K562 (cell line): Measurements from ENCODE around the gene TMEM200A. TPM values are rescaled to one million over a fixed set of nuclear protein-coding genes. Genes with fewer than 3 reads are reported as not detected.

Experiments used
- ATAC-seq: fragments of 200-7000 bp; cut with Tn5 transposase; 3 replicates; pipeline ENCODE4 v1.9.1; 2020; ENCODE audit warnings: moderate library complexity
- BruUV-seq: library from RNA; stranded (reverse); fragments of 400-500 nt; replicated peaks from 2 replicates; lab custom pipeline; 2021; lab: Mats Ljungman, UMichigan
- CTCF ChIA-PET: fragments of 300-600 bp; formaldehyde crosslinking; extraction: SDS; loops from one replicate; lab custom pipeline; 2021; ENCODE audit warnings: low intra/inter-chr PET ratio; lab: Yijun Ruan, JAX
- POLR2A ChIA-PET: fragments of 300-600, 350-650 bp; sonication (Branson Sonifier 250); formaldehyde crosslinking; extraction: SDS; loops from one replicate; lab custom pipeline; 2021; ENCODE audit warnings: antibody characterized with exemption, inconsistent platforms; lab: Yijun Ruan, JAX
- DNase-seq, 4 experiments: peaks; one replicate each; pipeline versions ENCODE4 v3.0.0 to v3.0.0-alpha.2; 2011 to 2018; ENCODE audit warnings: low spot score in 3 of 4, mixed read lengths in 3 of 4; ENCODE audit errors: extremely low read depth in 1 of 4
- FAIRE-seq: peaks from 2 replicates; lab custom pipeline; 2011; peaks lifted over from hg19 to GRCh38; lab: Jason Lieb, UNC
- H2AFZ ChIP-seq: 2 replicates; pipeline ENCODE4 v1.6.0; 2011; ENCODE audit warnings: low read depth, low read length, control low read depth, inconsistent platforms
- H3K27ac ChIP-seq: fragments of 200-600 bp; 3 replicates; pipeline ENCODE4 v1.8.0; 2011; ENCODE audit warnings: low read depth, mild to moderate bottlenecking, control low read depth, inconsistent platforms, low read length, moderate library complexity, mixed read lengths; ENCODE audit errors: extremely low read depth
- H3K27me3 ChIP-seq, 2 experiments: fragments of 300-600 bp in 1 of 2; 2 replicates in 1 of 2; 3 replicates in 1 of 2; pipeline versions ENCODE4 v1.6.0 to v1.8.0; 2011; ENCODE audit warnings: inconsistent platforms in 2 of 2, low read length in 2 of 2, mild to moderate bottlenecking in 1 of 2, mixed read lengths in 1 of 2, moderate library complexity in 1 of 2; ENCODE audit not compliant: control insufficient read depth in 2 of 2, insufficient read depth in 2 of 2
- H3K36me3 ChIP-seq: fragments of 300-600 bp; 3 replicates; pipeline ENCODE4 v1.8.0; 2011; ENCODE audit warnings: mild to moderate bottlenecking, low read length, inconsistent platforms; ENCODE audit not compliant: control insufficient read depth, insufficient read depth
- H3K4me1 ChIP-seq, 2 experiments: fragments of 200-600 bp in 1 of 2; replicated peaks in 1 of 2; 2 replicates in 1 of 2; 3 replicates in 1 of 2; pipeline versions ENCODE4 v1.5.1 to v1.8.0; 2011; ENCODE audit warnings: inconsistent platforms in 2 of 2, low read length in 2 of 2, mild to moderate bottlenecking in 1 of 2, mixed read lengths in 1 of 2, moderate library complexity in 1 of 2; ENCODE audit not compliant: control insufficient read depth in 2 of 2, insufficient read depth in 2 of 2
- H3K4me2 ChIP-seq: 2 replicates; pipeline ENCODE4 v1.6.1; 2011; ENCODE audit warnings: low read length, control low read depth, inconsistent platforms, mixed read lengths; ENCODE audit not compliant: insufficient read depth
- H3K4me3 ChIP-seq: fragments of 200-600 bp; sonication (generic), shearing (Covaris generic); 2 replicates; pipeline ENCODE4 v1.5.1; 2016; ENCODE audit warnings: control low read depth, inconsistent platforms
- H3K79me2 ChIP-seq: fragments of 200-600 bp; 3 replicates; pipeline ENCODE4 v1.8.0; 2011; ENCODE audit warnings: low read length, inconsistent platforms; ENCODE audit not compliant: control insufficient read depth, insufficient read depth
- H3K9ac ChIP-seq, 2 experiments: 2 replicates each; pipeline versions ENCODE4 v1.6.0 to v1.6.1; 2011; ENCODE audit warnings: low read depth in 2 of 2, low read length in 2 of 2, control low read depth in 1 of 2, inconsistent platforms in 1 of 2, mild to moderate bottlenecking in 1 of 2, mixed read lengths in 1 of 2; ENCODE audit not compliant: insufficient read depth in 1 of 2
- H3K9me1 ChIP-seq: one replicate; pipeline ENCODE4 v1.6.0; 2011; ENCODE audit warnings: inconsistent platforms, mild to moderate bottlenecking, low read length, moderate library complexity; ENCODE audit not compliant: control insufficient read depth, insufficient read depth
- H3K9me3 ChIP-seq: replicated peaks from 2 replicates; pipeline ENCODE4 v1.5.1; 2011; ENCODE audit warnings: low read depth, low read length, inconsistent platforms; ENCODE audit not compliant: control insufficient read depth, insufficient read depth
- H4K20me1 ChIP-seq: replicated peaks from 2 replicates; pipeline ENCODE4 v1.6.1; 2011; ENCODE audit warnings: low read length, inconsistent platforms, mixed read lengths; ENCODE audit not compliant: control insufficient read depth, insufficient read depth
- CREBBP ChIP-seq: IDR thresholded peaks from one replicate; pipeline ENCODE4 v1.6.1; 2012; ENCODE audit warnings: low read depth, mild to moderate bottlenecking, control low read depth, inconsistent platforms, low read length
- GTF2E2 ChIP-seq: fragments of 200-800 bp; sonication (Bioruptor generic); IDR thresholded peaks from 2 replicates; pipeline ENCODE4 v1.6.1; 2016; ENCODE audit warnings: missing genetic modification characterization, missing compliant biosample characterization
- HDAC6 ChIP-seq: IDR thresholded peaks from 2 replicates; pipeline ENCODE4 v1.6.1; 2012; ENCODE audit warnings: low read depth, mild to moderate bottlenecking, control low read depth, inconsistent platforms, low read length, moderate library complexity
- KDM4B ChIP-seq, 2 experiments: fragments of 450-650 bp in 1 of 2; sonication (generic) in 1 of 2; IDR thresholded peaks; 2 replicates each; pipeline ENCODE4 v1.6.1; 2016 to 2017; ENCODE audit warnings: borderline replicate concordance in 2 of 2, antibody characterized with exemption in 1 of 2, low read depth in 1 of 2, mild to moderate bottlenecking in 1 of 2
- MBD2 ChIP-seq: sonication (generic); IDR thresholded peaks from 2 replicates; pipeline ENCODE4 v1.6.1; 2016; ENCODE audit warnings: low read depth, borderline replicate concordance
- MGA ChIP-seq: fragments of 450-650 bp; IDR thresholded peaks from 2 replicates; pipeline ENCODE4 v1.6.1; 2016; ENCODE audit warnings: mild to moderate bottlenecking, moderate library complexity
- MYC ChIP-seq, 2 experiments: fragments of 250-450 bp in 1 of 2; sonication (Bioruptor Pico) in 1 of 2; IDR thresholded peaks; 2 replicates each; pipeline versions ENCODE4 v1.5.1 to v1.6.1; 2012 to 2021; ENCODE audit warnings: low read depth in 2 of 2, borderline replicate concordance in 1 of 2, improper control_type of control experiment in 1 of 2, low read length in 1 of 2, mild to moderate bottlenecking in 1 of 2, moderate library complexity in 1 of 2
- PTBP1 ChIP-seq: fragments of 200-400 bp; formaldehyde crosslinking; IDR thresholded peaks from 2 replicates; pipeline ENCODE4 v1.6.1; 2017; ENCODE audit warnings: low read depth, low read length
- SMAD2 ChIP-seq: fragments of 150-350 bp; IDR thresholded peaks from 2 replicates; pipeline ENCODE4 v1.6.1; 2014; ENCODE audit warnings: low read depth, mild to moderate bottlenecking, low read length
- ZFPM2 ChIP-seq: fragments of 250-450 bp; sonication (Bioruptor Pico); IDR thresholded peaks from 2 replicates; pipeline ENCODE4 v1.5.1; 2022; ENCODE audit warnings: mild to moderate bottlenecking
- ZNF24 ChIP-seq: fragments of 450-650 bp; IDR thresholded peaks from 2 replicates; pipeline ENCODE4 v1.6.1; 2016
- ZNF707 ChIP-seq: fragments of 250-450 bp; sonication (Bioruptor Pico); conservative IDR thresholded peaks from 2 replicates; pipeline ENCODE4 v1.8.0; 2022; ENCODE audit warnings: inconsistent platforms, mild to moderate bottlenecking, moderate library complexity
- in situ Hi-C: fragments of 300-500 bp; cut with MboI; formaldehyde crosslinking; loops from 4 replicates; pipeline ENCODE4 v1.15.0; 2018; ENCODE audit warnings: inconsistent platforms, mixed read lengths
- intact Hi-C: fragments of 100-400 bp; cut with micrococcal nuclease; formaldehyde crosslinking; loops from 2 replicates; pipeline ENCODE4 v1.14.2; 2022
- polyA plus RNA-seq, 8 experiments: library from polyadenylated mRNA; depleted of rRNA in 4 of 8; stranded (reverse) in 5 of 8; unstranded in 3 of 8; fragments of >200 nt; fragmentation: Nextera tagmentation in 2 of 8; fragmentation: Illumina TruSeq in 1 of 8; extraction: Ambion mirVana in 2 of 8; extraction: Trizol in 1 of 8; gene quantifications; 2 replicates each; pipeline versions ENCODE4 v1.2.1 to v1.2.3, GENCODE V29; 2011 to 2014; ENCODE audit warnings: inconsistent platforms in 1 of 8, missing spikeins in 1 of 8
- total RNA-seq, 7 experiments: library from RNA; depleted of rRNA in 6 of 7; stranded (reverse); fragments of >200 nt in 6 of 7; fragmentation: Illumina TruSeq in 2 of 7; extraction: Trizol in 2 of 7; gene quantifications; 2 replicates each; pipeline versions ENCODE4 v1.2.1 to v1.2.3, GENCODE V29; 2011 to 2021; ENCODE audit warnings: low replicate concordance in 1 of 7

TMEM200A gene
- total and polyA plus RNA-seq, 9 of the 15 experiments (the other 6 are each of a cell fraction or from before 2014, with no cell fraction given) = 0.04 TPM; not detected in 8

DNA sequence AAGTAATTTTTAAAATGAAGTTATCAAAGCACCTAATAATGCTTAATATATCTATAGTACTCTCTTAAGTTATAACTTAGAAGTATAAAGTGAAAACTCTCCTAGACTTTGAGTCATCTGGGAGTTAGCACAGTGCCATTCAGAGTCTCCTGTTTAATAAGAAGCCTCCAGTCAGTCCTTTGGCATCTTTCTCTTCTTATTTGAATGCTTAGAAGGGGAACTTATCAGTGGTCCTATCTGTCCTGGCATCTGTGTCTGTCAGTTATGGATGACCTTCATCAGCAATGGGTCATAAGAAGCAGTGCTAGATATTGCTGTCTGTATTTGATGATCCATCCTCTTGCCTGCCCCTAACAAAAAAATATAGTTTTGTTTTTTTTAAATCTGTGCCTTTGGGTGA is 15.2 kb downstream of the TMEM200A start:
- no peak overlapping the region for H2AFZ ChIP-seq
- no peaks in the 10 kb centered on the region for H3K4me1 ChIP-seq
- H3K9ac ChIP-seq = no peak overlapping the region
- no peaks in the 10 kb centered on the region for H3K9me1 ChIP-seq
- no peak for DNase-seq
- in situ Hi-C loops = no loop called here
- no peaks in the 10 kb centered on the region for H3K79me2 ChIP-seq
- FAIRE-seq = no peak
- no peaks in the 10 kb centered on the region for H3K9me3 ChIP-seq
- POLR2A ChIA-PET = no interaction called here
- CTCF ChIA-PET = no interaction called here
- no TSS peak for BruUV-seq
- intact Hi-C loops = no loop called here
- H3K4me2 ChIP-seq = no peak overlapping the region
- H3K36me3 ChIP-seq = no peaks in the 10 kb centered on the region
- H4K20me1 ChIP-seq = no peaks in the 10 kb centered on the region
- no peak overlapping the region for H3K4me3 ChIP-seq
- no peak overlapping the region for H3K27ac ChIP-seq
- no peak for ATAC-seq
- no peaks in the 10 kb centered on the region for H3K27me3 ChIP-seq
- TF ChIP-seq KDM4B (IDR thresholded peaks at IDR 0.05; ENCODE audit: borderline replicate concordance in 2 of 2, low read depth in 1 of 2) = no peak
- no peak for TF ChIP-seq MYC (IDR thresholded peaks at IDR 0.05; ENCODE audit: low read depth, low read length)
- no peak for TF ChIP-seq MYC (CRISPR knock-in tag; IDR thresholded peaks at IDR 0.05; ENCODE audit: borderline replicate concordance, low read depth)
- no peak for TF ChIP-seq ZFPM2 (CRISPR knock-in tag)
- no peak for TF ChIP-seq CREBBP
- TF ChIP-seq PTBP1 = no peak
- no peak for TF ChIP-seq HDAC6
- TF ChIP-seq ZNF24 = no peak
- TF ChIP-seq MGA = no peak
- no peak for TF ChIP-seq ZNF707 (CRISPR knock-in tag)
- no peak for TF ChIP-seq GTF2E2 (tag)
- no peak for TF ChIP-seq MBD2
- no peak for TF ChIP-seq SMAD2
